GM23248 (cell line): Measurements from ENCODE around the gene ATP13A1.

Experiments
- EZH2 ChIP-seq: fragments of 200-600 bp; sonication (generic); IDR thresholded peaks from 2 replicates; pipeline ENCODE4 v1.6.1; 2018; ENCODE audit warnings: antibody characterized with exemption, mild to moderate bottlenecking; ENCODE audit not compliant: insufficient read depth, poor library complexity, severe bottlenecking
- EZH2phosphoT487 ChIP-seq: fragments of 200-600 bp; sonication (generic); IDR thresholded peaks from 2 replicates; pipeline ENCODE4 v1.6.1; 2018; ENCODE audit warnings: antibody characterized with exemption, moderate library complexity, mild to moderate bottlenecking, low read depth; ENCODE audit not compliant: insufficient read depth

DNA sequence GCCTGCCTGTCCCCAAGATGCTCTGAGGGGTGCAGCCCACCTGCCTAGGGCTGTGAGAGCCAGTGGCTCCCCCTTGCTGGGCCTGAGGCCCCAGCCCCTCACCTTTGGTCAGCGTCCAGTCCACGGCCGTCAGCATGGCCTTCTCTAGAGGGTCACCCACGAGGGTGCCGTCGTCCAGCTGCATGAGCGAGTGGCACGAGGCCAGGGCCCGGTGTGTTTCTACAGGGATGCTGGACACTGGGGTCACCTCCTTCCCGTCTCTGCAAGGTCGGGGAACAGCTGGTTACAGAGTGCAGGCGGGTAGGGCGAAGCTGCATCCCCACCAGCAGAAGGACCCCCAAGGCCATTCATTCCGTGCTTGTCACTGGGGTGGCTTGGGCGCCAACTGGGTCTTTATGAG, 9.0 kb downstream of the ATP13A1 start:
- TF ChIP-seq EZH2phosphoT487: no peak
- no peak for TF ChIP-seq EZH2
